Raji (cell line): Measurements from ENCODE around the gene FOXK1.

Source experiments
- POLR2A ChIP-seq: IDR thresholded peaks from 2 replicates; pipeline ENCODE4 v1.6.1; 2011; ENCODE audit warnings: low read depth, low read length, control low read depth; ENCODE audit not compliant: insufficient read depth

The FOXK1 gene

GRCh38 chr7:4725014-4725849, 43.1 kb downstream of the FOXK1 start:
- no peak for TF ChIP-seq POLR2A

DNA sequence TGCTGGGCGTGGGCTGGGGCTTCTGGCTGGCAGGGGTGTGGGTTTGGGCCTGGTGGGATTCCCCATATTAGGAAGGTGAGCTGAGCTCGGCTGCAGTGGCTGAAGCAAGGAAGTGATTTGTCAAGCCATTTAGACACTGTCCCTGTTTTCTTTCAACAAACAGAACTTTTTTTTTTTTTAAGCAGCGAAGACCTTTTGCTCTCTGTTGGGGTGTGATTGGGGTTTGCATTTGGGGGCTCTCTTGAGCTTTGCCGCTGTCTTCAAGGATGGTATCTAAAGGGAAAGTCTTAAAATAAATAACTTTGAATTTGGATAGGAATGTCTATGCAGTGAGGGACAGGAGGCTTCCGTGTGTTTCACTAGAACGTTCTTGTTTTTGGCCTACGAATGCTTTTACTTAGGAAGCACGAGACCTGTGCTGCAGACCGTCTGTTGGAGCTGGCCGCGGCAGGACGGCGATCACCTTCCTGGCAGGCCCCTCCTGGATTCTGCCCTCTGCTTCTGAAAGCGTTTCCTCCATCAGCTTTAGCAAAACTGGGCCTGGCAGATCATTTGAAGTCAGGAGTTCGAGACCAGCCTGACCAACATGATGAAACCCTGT, 43.9 kb downstream of the FOXK1 start:
- TF ChIP-seq POLR2A: no peak

DNA sequence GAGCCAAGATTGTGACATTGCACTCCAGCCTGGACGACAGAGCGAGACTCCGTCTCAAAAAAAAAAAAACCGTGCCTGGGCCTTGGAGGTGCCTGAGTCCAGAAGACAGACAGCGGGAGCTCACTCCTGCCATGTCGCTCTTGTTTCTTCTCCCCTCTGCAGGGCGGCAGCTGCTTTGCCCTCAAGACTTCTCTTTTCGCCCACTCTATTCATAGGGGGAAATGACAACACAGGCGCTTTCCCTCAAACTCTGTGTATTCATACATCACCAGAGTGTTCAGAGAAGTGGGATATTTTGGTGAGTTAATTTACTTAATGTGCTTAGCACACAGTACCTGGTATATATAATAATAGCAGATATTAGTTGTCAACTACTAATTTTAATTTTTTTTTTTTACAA, 44.5 kb downstream of the FOXK1 start:
- no peak for TF ChIP-seq POLR2A

GRCh38 chr7:4727914-4728705, 46.0 kb downstream of the FOXK1 start:
- no peak for TF ChIP-seq POLR2A

GRCh38 chr7:4729266-4729665, 47.2 kb downstream of the FOXK1 start:
- TF ChIP-seq POLR2A: no peak

DNA sequence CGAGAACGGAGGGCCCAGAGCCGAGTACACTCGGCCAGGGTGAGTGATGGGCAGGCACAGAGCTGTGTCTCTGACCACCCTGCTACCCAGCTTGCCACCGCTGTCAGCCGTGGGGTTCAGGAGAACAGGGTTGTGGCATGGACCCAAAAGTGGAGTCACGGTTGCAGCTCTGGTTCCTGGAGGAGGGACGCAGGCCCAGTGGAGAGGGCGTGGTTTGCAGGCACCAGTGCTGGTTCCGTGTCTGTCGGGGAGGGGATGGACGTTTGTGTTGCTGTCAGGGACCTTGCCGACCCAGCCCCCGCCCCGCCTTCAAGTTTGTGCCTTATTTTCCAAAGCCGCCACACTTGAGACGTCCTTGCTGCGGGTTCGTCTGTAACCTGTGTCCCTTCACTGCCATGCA, 48.2 kb downstream of the FOXK1 start:
- TF ChIP-seq POLR2A: no peak

GRCh38 chr7:4730971-4731370, 48.9 kb downstream of the FOXK1 start:
- TF ChIP-seq POLR2A: no peak

DNA sequence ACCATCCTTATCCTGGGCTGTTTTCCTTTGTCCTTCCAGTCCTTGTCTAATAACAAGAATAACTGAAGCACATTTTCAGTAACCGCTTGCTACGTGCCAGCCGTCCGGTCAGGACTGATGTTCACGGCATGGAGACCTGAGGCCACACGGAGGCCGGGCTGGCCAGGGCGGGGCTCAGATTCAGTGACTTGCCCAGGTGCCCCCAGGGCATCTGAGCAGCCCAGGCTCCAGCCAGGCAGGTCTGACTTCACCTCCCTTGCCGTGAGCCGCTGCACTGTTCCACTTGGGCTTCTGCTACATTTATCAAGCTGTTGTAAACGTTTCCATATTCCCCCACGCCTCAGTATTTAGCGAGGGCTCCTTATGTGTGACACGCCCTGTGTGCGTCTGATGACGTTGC, 49.7 kb downstream of the FOXK1 start:
- no peak for TF ChIP-seq POLR2A

DNA sequence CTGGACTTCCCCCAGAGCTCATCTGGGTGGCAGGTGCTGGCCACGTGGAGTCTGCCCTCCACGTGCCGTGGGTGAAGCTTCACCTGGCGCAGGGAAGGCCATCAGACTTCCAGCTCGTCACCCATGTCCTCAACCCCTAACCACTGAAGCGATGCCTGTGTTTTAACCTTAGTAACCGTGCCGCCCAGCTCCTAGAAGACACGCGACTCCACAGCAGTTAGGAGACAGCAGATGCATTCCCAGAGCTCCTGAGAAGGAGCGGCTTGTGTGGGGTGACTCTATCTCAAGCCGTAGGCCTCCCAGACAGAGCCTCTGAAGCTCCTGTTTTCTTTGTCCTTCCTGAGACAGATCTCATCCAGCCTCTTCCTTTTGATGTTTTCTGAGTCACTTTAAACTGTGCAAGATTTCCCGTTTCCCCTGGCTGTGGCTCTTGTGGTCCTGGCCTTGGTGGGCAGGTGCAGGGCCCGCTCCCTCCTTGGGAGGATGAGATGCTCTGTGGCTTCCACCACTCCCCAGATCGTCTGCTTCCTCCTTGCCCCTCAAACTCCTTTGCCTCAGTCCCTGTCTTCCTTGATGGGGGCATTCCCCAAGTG, 51.9 kb downstream of the FOXK1 start:
- no peak for TF ChIP-seq POLR2A

DNA sequence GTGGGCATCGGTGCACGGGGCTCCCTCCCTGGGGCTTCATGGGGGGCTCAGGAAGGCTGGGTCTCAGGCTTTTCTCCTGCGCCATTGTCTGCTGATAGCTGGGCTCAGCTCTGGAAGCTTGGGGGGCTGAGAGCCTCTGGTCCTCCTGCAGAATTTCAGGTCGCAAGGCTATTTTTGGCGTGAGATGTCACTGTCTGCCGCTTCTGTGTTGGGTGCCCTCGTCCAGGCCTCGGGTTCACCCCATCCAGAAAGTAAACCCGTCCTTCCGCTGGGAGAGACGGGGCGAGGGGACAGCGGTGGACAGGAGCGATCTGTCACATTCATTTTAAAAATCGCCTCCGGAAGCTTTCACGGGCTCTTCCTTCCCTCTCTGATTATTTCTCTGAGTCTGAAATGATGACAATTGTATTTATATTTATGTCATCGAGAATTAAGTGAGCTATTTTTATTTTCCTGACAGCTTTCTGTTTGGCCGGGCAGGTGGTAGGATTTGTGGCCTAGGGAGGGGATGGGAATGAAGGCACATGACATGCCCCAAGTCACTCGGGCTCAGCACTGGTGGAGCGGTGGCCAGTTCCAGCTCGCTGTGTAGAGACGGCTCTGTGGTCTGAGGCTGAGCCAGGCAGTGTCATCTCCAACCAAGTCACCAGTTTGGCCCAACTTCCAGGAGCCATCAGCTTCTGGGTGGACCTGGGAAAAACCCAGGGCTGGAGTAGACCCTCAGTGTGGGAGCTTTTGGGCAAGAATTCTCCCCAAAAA, 52.7 kb downstream of the FOXK1 start:
- no peak for TF ChIP-seq POLR2A

DNA sequence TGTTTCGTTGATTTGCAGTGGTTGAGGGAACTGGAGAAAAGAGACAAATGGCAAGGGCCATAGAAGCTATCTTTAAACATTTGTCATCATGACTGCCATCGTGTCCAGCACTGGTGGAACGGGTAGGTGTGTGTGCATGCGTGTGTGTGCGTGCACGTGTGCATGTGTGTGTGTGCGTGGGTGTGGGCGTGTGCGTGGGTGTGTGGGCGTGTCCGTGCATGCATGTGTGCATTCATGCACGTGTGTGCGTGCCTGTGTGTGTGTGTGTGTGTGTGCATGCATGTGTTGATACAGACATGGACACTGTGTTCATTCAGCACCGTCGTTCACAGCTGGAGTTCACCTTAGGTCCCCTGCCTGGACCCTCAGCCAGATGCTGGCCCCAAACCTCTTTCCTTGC, 55.2 kb downstream of the FOXK1 start:
- TF ChIP-seq POLR2A: no peak

- TF ChIP-seq POLR2A: no peak
Observed at GRCh38 chr7:4738711-4739527, 56.8 kb downstream of the FOXK1 start.

DNA sequence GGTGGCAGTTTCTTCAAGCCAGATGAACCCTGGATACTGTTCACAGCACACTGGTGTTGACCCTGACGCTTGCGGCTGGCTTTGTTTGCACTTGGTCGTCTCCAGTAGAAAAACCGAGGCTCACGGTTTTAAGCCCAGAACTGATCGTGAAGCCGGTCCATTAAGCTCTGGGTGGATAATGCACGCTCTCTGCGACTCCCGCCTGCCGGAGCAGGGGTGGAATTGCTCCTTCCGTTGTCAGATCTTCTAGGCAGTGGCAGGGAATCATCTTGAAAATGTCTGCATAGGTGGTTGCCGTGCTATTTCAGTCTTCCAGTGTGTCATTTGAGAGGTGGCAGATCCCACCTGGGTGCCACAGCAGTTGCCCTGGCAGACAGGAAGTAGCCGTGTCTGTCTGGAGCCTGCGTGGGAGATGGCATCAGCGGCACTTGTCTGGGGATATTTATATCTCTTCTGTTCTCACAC, 57.5 kb downstream of the FOXK1 start:
- TF ChIP-seq POLR2A: no peak

GRCh38 chr7:4740796-4741195, 58.7 kb downstream of the FOXK1 start:
- TF ChIP-seq POLR2A: no peak
